SK-N-SH treated with all-trans-retinoic acid at 6 μM for 48 hours (cell line): Measurements from ENCODE around the gene RBM42.

ENCODE experiments used
- ATAC-seq: fragments of 200-7000 bp; cut with Tn5 transposase; 3 replicates; pipeline ENCODE4 v1.9.1; 2020; ENCODE audit warnings: mild to moderate bottlenecking, moderate library complexity
- ARNTL ChIP-seq: fragments of 450-650 bp; formaldehyde crosslinking; IDR thresholded peaks from 2 replicates; pipeline ENCODE4 v1.5.0; 2020; ENCODE audit warnings: low read depth, mild to moderate bottlenecking, moderate library complexity, borderline replicate concordance
- BACH2 ChIP-seq: fragments of 250-450 bp; sonication (Bioruptor Pico); IDR thresholded peaks from 2 replicates; pipeline ENCODE4 v1.9.0; 2021; ENCODE audit warnings: mild to moderate bottlenecking, borderline replicate concordance
- CSDC2 ChIP-seq: fragments of 250-450 bp; sonication (Bioruptor Pico); IDR thresholded peaks from 2 replicates; pipeline ENCODE4 v1.5.0; 2020; ENCODE audit warnings: mild to moderate bottlenecking, moderate library complexity
- CSRNP3 ChIP-seq: fragments of 250-450 bp; sonication (Bioruptor Pico); IDR thresholded peaks from 2 replicates; pipeline ENCODE4 v1.5.1; 2021; ENCODE audit warnings: mild to moderate bottlenecking, moderate library complexity
- ESRRG ChIP-seq: fragments of 250-450 bp; sonication (Bioruptor Pico); IDR thresholded peaks from 2 replicates; pipeline ENCODE4 v1.6.1; 2021; ENCODE audit warnings: mild to moderate bottlenecking
- GLIS3 ChIP-seq: fragments of 250-450 bp; sonication (Bioruptor Pico); IDR thresholded peaks from 2 replicates; pipeline ENCODE4 v1.5.0; 2020; ENCODE audit warnings: mild to moderate bottlenecking, moderate library complexity
- ISL1 ChIP-seq: fragments of 250-450 bp; sonication (Bioruptor Pico); IDR thresholded peaks from 2 replicates; pipeline ENCODE4 v2.1.2; 2022; ENCODE audit warnings: mild to moderate bottlenecking, moderate library complexity
- POU6F1 ChIP-seq: fragments of 250-450 bp; sonication (Bioruptor Pico); IDR thresholded peaks from 2 replicates; pipeline ENCODE4 v1.8.0; 2021; ENCODE audit warnings: low read depth, mild to moderate bottlenecking, moderate library complexity, borderline replicate concordance
- PPARA ChIP-seq: fragments of 250-450 bp; sonication (Bioruptor Pico); IDR thresholded peaks from 2 replicates; pipeline ENCODE4 v1.5.0; 2020; ENCODE audit warnings: mild to moderate bottlenecking, borderline replicate concordance
- RARB ChIP-seq: fragments of 250-450 bp; sonication (Bioruptor Pico); IDR thresholded peaks from 2 replicates; pipeline ENCODE4 v1.8.0; 2021; ENCODE audit warnings: mild to moderate bottlenecking, moderate library complexity
- SNAI2 ChIP-seq: fragments of 250-450 bp; sonication (Bioruptor Pico); IDR thresholded peaks from 2 replicates; pipeline ENCODE4 v1.5.0; 2020; ENCODE audit warnings: mild to moderate bottlenecking, moderate library complexity
- TCF4 ChIP-seq: fragments of 250-450 bp; sonication (Bioruptor Pico); IDR thresholded peaks from 2 replicates; pipeline ENCODE4 v1.8.0; 2021; ENCODE audit warnings: mild to moderate bottlenecking, moderate library complexity, borderline replicate concordance
- TOX ChIP-seq: fragments of 250-450 bp; sonication (Bioruptor Pico); IDR thresholded peaks from 2 replicates; pipeline ENCODE4 v1.8.0; 2021; ENCODE audit warnings: mild to moderate bottlenecking, moderate library complexity, borderline replicate concordance
- ZFP3 ChIP-seq: fragments of 250-450 bp; sonication (Bioruptor Pico); IDR thresholded peaks from 2 replicates; pipeline ENCODE4 v1.5.0; 2020; ENCODE audit warnings: mild to moderate bottlenecking, moderate library complexity
- ZFP30 ChIP-seq: fragments of 450-650 bp; formaldehyde crosslinking; IDR thresholded peaks from 2 replicates; pipeline ENCODE4 v1.5.0; 2022; ENCODE audit warnings: mild to moderate bottlenecking, moderate library complexity
- ZNF565 ChIP-seq: fragments of 450-650 bp; formaldehyde crosslinking; conservative IDR thresholded peaks from 2 replicates; pipeline ENCODE4 v1.5.0; 2020; ENCODE audit warnings: low read depth, mild to moderate bottlenecking, moderate library complexity
- ZNF70 ChIP-seq: fragments of 450-650 bp; formaldehyde crosslinking; IDR thresholded peaks from 2 replicates; pipeline ENCODE4 v1.5.0; 2020; ENCODE audit warnings: mild to moderate bottlenecking, moderate library complexity
- ZNF8 ChIP-seq: fragments of 450-650 bp; formaldehyde crosslinking; IDR thresholded peaks from 2 replicates; pipeline ENCODE4 v1.5.0; 2020; ENCODE audit warnings: mild to moderate bottlenecking, moderate library complexity
- TF ChIP-seq, protein P1 (sequence below): fragments of 250-450 bp; sonication (Bioruptor Pico); IDR thresholded peaks from 2 replicates; pipeline ENCODE4 v1.8.0; 2020; ENCODE audit warnings: mild to moderate bottlenecking, moderate library complexity, borderline replicate concordance
- TF ChIP-seq, protein P2 (sequence below): fragments of 250-450 bp; sonication (Bioruptor Pico); IDR thresholded peaks from 2 replicates; pipeline ENCODE4 v1.5.1; 2020; ENCODE audit warnings: low read depth, mild to moderate bottlenecking, moderate library complexity

The RBM42 gene

DNA sequence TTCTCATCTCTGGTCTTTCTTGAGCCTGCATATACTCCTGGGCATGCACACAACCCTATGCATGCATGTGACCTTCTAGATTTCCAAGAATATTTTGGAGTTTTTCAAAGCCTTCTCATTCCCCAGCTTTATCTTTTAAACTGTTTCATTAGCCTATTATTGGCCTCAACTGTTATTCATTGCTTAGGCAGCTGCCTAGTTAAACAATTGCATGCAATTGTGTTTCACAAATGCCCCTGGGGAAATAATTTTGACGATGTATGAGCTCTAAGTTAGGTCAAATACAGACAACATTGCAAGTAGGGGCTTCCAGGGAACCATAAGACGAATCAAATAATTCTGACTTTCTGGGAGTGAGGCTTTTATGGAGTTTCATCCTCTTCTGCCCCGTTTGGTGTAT, 35.1 kb downstream of the RBM42 start (continued):
- no peak for TF ChIP-seq CSRNP3 (CRISPR knock-in tag)
- TF ChIP-seq ZNF8 (CRISPR knock-in tag), result no peak

GRCh38 chr19:35665157-35665556, 36.3 kb downstream of the RBM42 start:
- ATAC-seq, result no peak
- no peak for TF ChIP-seq ZFP30 (CRISPR knock-in tag)
- TF ChIP-seq ESRRG (CRISPR knock-in tag), result no peak
- no peak for TF ChIP-seq ZFP3 (CRISPR knock-in tag)
- no peak for TF ChIP-seq CSRNP3 (CRISPR knock-in tag)
- TF ChIP-seq PPARA, result no peak
- TF ChIP-seq, protein P1, sequence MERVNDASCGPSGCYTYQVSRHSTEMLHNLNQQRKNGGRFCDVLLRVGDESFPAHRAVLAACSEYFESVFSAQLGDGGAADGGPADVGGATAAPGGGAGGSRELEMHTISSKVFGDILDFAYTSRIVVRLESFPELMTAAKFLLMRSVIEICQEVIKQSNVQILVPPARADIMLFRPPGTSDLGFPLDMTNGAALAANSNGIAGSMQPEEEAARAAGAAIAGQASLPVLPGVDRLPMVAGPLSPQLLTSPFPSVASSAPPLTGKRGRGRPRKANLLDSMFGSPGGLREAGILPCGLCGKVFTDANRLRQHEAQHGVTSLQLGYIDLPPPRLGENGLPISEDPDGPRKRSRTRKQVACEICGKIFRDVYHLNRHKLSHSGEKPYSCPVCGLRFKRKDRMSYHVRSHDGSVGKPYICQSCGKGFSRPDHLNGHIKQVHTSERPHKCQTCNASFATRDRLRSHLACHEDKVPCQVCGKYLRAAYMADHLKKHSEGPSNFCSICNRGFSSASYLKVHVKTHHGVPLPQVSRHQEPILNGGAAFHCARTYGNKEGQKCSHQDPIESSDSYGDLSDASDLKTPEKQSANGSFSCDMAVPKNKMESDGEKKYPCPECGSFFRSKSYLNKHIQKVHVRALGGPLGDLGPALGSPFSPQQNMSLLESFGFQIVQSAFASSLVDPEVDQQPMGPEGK (CRISPR knock-in tag), result no peak
- no peak for TF ChIP-seq RARB (CRISPR knock-in tag)
- no peak for TF ChIP-seq SNAI2 (CRISPR knock-in tag)
- TF ChIP-seq TOX (CRISPR knock-in tag), result no peak
- TF ChIP-seq ZNF70 (CRISPR knock-in tag), result no peak
- TF ChIP-seq ISL1 (CRISPR knock-in tag), result no peak
- TF ChIP-seq ARNTL (CRISPR knock-in tag), result no peak
- no peak for TF ChIP-seq ZNF8 (CRISPR knock-in tag)
- TF ChIP-seq, protein P2, sequence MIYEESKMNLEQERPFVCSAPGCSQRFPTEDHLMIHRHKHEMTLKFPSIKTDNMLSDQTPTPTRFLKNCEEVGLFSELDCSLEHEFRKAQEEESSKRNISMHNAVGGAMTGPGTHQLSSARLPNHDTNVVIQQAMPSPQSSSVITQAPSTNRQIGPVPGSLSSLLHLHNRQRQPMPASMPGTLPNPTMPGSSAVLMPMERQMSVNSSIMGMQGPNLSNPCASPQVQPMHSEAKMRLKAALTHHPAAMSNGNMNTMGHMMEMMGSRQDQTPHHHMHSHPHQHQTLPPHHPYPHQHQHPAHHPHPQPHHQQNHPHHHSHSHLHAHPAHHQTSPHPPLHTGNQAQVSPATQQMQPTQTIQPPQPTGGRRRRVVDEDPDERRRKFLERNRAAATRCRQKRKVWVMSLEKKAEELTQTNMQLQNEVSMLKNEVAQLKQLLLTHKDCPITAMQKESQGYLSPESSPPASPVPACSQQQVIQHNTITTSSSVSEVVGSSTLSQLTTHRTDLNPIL (CRISPR knock-in tag), result no peak

- no peak for ATAC-seq
- no peak for TF ChIP-seq POU6F1
- TF ChIP-seq ISL1 (CRISPR knock-in tag), result no peak
- TF ChIP-seq GLIS3 (CRISPR knock-in tag), result no peak
- TF ChIP-seq, protein P2 (CRISPR knock-in tag), result no peak
- TF ChIP-seq CSRNP3 (CRISPR knock-in tag), result no peak
- no peak for TF ChIP-seq TCF4 (CRISPR knock-in tag)
- no peak for TF ChIP-seq ZNF8 (CRISPR knock-in tag)
- TF ChIP-seq BACH2 (CRISPR knock-in tag), result no peak
- TF ChIP-seq RARB (CRISPR knock-in tag), result no peak
- no peak for TF ChIP-seq ZNF565 (CRISPR knock-in tag)
- no peak for TF ChIP-seq ZFP30 (CRISPR knock-in tag)
- TF ChIP-seq ZFP3 (CRISPR knock-in tag), result no peak
- TF ChIP-seq CSDC2 (CRISPR knock-in tag), result no peak
- TF ChIP-seq, all 23 proteins: peak for 0
Observed at GRCh38 chr19:35665604-35666003, 36.8 kb downstream of the RBM42 start.
